AG20443 (cell line): Measurements from ENCODE around the gene TBR1.
A peak's percentile ranks its signal among the peaks of the same experiment; 100 is the strongest.

Experiments
- DNase-seq: peaks from one replicate; pipeline ENCODE4 v3.0.0; 2012; ENCODE audit warnings: low spot score, mixed read lengths

Gene TBR1

DNA sequence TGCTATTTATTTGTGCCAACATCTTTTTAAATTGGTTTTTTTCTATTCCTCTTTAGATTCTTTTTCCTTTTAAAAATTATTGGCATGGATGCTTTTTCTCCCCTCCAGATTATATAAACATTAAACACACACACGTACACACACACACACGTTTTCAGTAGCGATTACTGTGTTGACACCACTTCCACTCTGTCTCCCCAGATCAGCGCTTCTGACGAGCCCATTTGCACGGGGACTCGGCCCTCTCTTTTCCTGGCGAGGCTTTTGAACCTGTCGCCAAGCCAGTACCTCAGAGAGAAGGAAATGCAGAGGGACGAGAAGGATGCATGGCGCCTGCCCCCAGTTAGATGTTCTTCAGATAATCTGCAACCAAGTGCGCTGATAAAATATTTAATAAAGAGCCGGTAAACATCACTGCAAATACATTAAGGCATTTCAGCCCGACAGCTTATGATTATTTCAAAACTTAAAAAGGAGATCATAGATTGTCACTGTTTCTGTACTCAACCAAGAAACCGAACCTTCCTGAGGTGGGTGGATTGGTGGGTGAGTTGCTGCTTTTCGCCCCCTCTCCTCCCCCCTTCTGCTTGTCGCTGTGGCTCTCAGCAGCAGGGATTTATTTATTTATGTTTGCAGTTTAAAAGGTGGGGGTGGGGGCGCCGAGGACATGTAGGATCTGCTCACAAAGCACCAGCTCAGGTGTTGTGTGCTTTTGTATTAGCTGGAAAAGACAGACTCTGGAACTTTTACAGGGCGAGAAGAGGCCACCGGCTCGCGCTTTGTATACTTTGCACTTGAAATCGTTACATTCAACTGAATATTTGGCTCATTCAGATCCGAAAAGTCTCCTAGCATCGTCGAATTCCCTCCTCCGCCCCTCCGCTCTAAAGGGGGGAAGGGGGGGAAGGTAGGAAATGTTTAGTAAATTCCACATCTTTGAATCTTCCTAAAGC lies 787 bp upstream of the TBR1 start:
- DNase-seq = no peak

DNA sequence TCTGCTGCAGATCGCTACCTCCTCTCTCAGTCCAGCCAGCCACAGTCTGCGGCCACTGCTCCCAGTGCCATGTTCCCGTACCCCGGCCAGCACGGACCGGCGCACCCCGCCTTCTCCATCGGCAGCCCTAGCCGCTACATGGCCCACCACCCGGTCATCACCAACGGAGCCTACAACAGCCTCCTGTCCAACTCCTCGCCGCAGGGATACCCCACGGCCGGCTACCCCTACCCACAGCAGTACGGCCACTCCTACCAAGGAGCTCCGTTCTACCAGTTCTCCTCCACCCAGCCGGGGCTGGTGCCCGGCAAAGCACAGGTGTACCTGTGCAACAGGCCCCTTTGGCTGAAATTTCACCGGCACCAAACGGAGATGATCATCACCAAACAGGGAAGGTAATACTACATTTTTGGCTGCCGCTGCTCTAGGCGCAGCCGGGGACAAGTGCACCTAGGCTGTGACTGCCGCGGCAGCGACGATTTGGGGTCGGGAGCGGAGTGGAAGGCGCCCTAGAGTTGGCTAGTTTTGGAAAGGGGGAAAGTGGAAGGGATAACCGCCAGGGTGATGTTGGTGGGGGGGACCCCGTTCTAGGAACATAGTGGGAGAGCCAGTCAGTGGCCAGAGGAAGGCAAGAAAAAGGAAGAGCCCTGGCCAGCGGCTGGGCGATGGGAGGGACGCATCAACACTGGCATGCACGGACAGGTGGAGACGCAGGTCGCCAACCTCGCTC lies 776 bp downstream of the TBR1 start:
- DNase-seq = no peak

- DNase-seq = no peak
Observed at GRCh38 chr2:161417438-161418274, 1.6 kb downstream of the TBR1 start.

GRCh38 chr2:161418275-161418714 lies 2.2 kb downstream of the TBR1 start:
- DNase-seq = no peak

DNA sequence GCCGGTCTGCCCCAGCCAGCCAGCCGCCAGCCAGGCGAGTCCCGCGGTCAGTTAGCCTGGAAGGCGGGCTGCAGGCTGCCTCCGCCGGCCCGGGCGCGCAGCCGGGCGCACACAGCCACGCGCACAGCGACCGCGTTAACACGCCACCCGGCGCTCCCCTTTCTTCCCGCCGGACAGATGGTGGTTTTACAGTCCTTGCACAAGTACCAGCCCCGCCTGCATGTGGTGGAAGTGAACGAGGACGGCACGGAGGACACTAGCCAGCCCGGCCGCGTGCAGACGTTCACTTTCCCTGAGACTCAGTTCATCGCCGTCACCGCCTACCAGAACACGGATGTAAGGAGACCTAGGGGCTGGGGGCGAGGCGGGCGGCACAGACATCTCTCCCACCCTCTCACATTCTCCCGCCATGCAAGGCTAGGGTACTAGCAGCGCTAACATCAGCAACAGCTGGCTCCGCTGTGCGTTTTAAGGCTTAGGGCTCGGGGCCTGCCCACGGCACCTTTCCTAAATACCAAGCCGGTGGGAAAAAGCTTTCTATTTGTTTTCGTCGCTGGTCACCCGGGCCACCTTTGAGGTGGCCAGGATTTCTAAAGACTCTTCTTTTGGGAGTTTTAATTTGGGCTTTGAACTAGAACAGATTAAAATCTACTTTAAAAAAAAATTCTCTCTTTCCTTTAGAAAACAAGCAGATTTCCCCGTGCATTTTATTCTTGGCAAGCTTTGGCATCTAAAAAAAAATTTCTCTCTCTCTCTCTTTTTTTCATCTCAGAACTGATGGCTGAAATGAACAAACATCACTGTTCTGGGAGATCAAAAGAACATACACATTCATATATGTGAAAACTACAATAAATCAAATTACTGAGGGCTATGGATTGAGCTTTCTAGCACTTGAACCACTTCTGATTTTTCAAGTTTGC lies 2.9 kb downstream of the TBR1 start:
- peak; percentile 63 for DNase-seq

DNA sequence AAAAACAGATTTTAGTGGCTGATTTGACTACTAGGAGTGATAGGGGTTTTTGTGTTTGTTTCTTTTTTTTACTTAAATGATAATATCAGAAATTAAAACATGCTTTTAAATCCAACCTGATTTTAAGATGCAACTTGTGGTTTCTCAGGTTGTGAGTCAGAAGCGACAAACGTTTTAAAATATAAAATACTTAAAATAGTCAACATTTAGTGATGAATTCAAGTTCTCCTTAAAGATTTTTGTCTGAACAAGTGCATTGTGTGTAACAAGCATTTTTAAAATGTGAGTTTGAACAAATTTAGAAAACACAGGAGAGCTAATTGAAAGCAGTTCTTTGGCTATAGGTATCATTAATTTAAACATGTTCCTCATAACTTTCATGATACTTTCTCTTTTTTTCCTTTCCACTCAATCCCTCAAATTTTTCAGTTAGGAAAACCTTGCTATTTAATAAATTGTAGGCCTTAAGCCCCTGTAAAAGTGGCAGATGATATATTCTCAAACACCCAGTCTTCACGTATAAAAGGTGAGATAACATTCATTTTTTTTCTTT lies 3.6 kb downstream of the TBR1 start:
- DNase-seq = no peak

GRCh38 chr2:161420406-161421074 lies 4.4 kb downstream of the TBR1 start:
- no peak for DNase-seq

GRCh38 chr2:161421686-161422085 lies 5.6 kb downstream of the TBR1 start:
- no peak for DNase-seq

DNA sequence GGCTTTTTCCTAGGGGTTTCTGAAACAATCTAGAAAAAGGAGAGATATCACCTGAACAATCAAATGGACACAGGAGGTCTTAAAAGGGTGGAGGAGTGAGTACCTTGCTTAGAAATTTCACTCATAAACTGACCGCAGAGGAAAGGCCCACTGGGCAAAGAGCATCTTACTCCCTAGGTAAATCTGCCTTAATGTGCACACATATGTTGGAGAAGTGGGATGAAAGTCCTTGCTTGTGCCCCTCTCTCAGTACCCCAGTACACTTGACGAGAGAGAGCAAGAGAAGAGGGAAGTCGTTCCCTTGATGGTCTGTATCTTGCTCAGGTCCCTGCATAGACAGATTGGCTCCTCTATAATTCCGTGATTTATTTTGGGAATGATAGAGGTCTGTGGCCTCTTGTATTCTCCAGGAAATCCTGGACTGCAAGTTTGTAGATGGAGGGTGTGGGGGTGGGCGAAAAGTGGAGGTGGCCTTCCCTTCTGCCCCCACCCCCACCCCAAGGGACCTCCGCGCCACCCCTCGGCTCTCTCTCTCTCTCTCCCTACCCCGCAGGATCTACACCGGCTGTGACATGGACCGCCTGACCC lies 6.8 kb downstream of the TBR1 start:
- DNase-seq = no peak

DNA sequence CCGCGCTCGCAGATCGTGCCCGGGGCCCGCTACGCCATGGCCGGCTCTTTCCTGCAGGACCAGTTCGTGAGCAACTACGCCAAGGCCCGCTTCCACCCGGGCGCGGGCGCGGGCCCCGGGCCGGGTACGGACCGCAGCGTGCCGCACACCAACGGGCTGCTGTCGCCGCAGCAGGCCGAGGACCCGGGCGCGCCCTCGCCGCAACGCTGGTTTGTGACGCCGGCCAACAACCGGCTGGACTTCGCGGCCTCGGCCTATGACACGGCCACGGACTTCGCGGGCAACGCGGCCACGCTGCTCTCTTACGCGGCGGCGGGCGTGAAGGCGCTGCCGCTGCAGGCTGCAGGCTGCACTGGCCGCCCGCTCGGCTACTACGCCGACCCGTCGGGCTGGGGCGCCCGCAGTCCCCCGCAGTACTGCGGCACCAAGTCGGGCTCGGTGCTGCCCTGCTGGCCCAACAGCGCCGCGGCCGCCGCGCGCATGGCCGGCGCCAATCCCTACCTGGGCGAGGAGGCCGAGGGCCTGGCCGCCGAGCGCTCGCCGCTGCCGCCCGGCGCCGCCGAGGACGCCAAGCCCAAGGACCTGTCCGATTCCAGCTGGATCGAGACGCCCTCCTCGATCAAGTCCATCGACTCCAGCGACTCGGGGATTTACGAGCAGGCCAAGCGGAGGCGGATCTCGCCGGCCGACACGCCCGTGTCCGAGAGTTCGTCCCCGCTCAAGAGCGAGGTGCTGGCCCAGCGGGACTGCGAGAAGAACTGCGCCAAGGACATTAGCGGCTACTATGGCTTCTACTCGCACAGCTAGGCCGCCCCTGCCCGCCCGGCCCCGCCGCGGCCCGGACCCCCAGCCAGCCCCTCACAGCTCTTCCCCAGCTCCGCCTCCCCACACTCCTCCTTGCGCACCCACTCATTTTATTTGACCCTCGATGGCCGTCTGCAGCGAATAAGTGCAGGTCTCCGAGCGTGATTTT lies 7.6 kb downstream of the TBR1 start:
- DNase-seq = peak; percentile 52

GRCh38 chr2:161424394-161424769 lies 8.3 kb downstream of the TBR1 start:
- DNase-seq = no peak

DNA sequence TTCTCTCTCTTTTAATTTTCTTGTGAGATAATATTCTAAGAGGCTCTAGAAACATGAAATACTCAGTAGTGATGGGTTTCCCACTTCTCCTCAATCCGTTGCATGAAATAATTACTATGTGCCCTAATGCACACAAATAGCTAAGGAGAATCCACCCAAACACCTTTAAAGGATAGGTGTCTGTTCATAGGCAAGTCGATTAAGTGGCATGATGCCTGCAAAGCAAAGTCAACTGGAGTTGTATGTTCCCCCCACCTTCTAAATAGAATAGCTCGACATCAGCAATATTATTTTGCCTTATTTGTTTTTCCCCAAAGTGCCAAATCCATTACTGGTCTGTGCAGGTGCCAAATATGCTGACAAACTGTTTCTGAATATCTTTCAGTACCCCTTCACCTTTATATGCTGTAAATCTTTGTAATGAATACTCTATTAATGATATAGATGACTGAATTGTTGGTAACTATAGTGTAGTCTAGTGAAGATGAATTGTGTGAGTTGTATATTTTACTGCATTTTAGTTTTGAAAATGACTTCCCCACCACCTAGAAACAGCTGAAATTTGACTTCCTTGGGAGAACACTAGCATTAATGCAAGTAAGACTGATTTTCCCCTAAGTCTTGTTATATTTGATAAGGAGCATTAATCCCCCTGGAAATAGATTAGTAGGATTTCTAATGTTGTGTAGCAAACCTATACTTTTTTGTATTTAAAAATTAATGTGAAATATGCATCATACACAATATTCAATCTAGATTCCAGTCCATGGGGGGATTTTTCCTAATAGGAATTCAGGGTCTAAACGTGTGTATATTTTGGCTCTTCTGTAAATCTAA lies 9.0 kb downstream of the TBR1 start:
- DNase-seq = no peak

- no peak for DNase-seq
Observed at GRCh38 chr2:161425728-161426454, 9.8 kb downstream of the TBR1 start.

DNA sequence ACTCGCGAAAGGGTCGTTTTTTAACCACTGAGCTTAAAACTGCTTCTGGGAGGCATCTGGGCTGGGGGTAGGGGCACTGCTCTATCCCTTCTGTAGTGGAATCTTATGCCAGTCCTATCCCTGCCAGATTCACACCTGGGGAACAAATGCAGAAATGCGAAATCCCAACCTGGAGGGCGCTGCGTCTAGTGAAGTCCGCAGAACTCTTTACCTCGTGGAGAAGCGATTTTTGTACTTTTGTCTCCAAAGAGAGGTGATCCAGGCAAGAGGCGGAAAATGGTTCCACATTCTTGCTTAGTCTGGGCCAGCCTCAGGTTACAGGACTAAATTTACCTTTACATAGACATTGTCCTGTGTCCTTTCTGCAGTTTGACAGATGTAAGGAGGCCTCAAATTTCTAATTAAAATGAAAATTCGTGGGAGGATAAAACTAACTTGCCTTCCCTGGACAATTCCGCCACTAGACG lies 10.4 kb downstream of the TBR1 start:
- DNase-seq = peak; percentile 53

GRCh38 chr2:161426922-161427663 lies 11.0 kb downstream of the TBR1 start:
- DNase-seq = peak; percentile 31
